HG03520 (cell line): ENCODE measurements around the gene TLE7.
A peak's percentile ranks its signal among the peaks of the same experiment; 100 is the strongest.

Experiments
- ATAC-seq: cut with Tn5 transposase; IDR thresholded peaks from one replicate; pipeline ENCODE4 v1.9.1; 2021; ENCODE audit warnings: mild to moderate bottlenecking, moderate library complexity; ENCODE audit not compliant: unreplicated experiment

The TLE7 gene

GRCh38 chr16:71442051-71442440 lies at the start of gene TLE7:
Gene TLE7 (minus strand): TSS chr16:71442054. CDS start chr16:71433324, 8,730 bp downstream.
- no peak for ATAC-seq

GRCh38 chr16:71491054-71491453 lies 49.2 kb upstream of the TLE7 start:
- ATAC-seq, result no peak

DNA sequence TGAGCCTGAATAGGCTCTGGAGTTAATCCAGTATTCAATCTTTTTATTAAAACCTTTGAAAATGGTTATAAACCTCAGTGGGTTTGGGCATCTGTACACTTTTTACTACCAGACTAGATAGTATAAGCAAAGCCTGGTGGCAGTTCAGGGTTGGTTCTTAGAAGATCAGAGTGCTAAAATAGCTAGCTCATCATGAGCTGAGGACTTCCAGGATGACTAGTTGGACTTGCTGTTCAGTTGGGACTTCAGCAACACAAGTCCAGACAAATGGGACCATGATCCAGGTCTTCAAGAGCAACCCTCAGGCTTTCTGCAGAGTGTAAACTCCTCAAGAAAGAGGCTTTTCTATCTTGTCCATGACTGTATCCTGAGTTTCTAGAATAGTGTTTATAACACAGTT lies 48.5 kb upstream of the TLE7 start:
- ATAC-seq, result no peak

DNA sequence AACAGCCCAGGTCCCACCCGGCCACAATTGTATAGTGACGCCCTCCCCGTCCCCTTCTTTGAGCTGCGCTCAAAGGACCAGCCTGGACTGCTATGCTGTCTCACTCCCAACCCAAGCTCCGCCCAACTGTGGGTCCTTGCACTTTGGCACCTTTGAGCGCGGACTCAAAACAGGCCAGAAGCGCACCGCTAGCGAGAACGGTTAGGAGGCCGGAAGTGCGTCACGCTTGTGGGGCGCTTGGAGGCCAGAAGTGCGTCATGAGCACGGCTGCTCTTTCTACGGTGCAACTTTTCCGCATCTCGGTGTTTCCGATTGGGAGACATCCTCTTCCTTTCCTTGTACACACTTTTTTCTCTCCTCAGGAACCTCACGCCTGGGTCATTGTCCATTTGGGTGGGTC lies 47.3 kb upstream of the TLE7 start, which contains the start of gene ZNF19:
TSS of gene ZNF19 (minus strand) at position 203 of the 400 bp plus-strand sequence. CDS start 7,210 bp downstream, outside the sequence.
- ATAC-seq, result no peak

DNA sequence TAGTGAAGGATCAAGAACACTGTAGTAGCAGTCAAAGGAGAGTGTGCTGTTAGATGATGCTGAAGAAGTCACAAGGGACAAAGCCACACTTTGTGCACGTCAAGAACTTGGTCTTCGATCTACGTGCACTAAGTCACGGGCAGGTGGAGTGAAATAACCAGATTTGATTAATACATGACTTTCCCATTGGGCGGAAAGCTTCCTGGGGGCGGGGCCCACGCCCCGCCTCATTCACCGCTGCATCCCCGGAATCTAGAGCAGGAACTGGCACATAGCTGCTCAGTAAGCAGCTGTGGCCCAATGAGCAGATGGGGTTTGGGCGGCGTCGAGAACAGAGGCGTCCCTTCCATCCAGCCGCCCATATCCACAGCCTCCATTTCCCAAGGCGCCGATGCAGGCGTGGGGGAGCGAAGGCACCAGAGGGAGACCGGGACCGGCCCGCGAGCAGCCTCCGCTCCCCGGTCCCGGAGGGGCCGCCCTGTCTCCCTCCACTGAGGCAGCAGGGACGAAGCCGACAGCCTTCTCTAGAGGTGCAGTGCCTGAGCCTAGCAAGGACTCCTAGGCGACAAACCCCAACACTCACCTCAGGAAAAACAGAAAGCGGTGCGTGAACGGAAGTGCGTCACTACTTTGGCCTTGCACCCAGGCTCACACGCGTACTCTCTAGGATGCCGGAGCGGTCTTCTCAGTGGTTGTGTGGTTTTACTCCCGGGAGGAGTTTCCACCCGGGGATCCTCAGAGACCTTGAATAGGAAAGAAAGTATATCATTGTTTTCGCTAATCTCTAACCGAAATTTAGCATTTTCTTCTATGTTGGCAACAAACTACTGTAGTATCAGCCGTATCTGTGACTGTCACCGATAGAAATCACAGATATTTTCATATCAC lies 42.4 kb upstream of the TLE7 start:
- ATAC-seq, result peak; percentile 85

GRCh38 chr16:71482569-71482968 lies 40.7 kb upstream of the TLE7 start:
- ATAC-seq, result no peak

- no peak for ATAC-seq
Observed at GRCh38 chr16:71480956-71481355, 39.1 kb upstream of the TLE7 start.

- no peak for ATAC-seq
Observed at GRCh38 chr16:71479420-71479819, 37.6 kb upstream of the TLE7 start.

DNA sequence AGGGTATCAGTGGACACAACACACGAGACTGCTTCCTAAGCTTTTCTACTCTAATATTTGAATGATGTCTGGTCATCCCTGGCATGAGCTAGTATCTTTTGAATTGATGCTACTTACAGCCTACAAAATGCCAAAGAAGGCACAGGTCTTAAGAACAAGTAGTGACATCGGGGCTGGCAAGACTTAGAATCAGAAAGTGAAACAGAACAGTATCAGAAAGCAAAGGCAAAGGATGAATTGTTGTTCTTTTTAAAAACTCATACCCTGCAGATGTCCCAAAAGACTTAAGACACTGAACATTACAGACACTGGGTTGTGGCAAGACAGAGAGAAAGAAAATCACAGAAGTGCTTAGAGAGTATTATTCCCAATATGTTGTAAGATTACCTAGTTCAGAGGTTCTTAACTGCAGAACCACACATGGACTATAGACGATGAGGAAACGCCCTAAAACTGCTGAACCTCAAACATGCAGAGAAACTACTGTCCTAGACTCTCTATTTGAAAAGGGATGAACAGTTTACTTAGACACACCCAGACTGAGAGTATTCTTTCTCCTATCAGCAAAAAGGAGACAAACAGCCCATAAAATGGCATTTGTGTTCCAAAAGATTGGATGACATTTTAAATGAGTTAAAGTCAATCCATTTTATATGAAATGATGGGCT lies 34.7 kb upstream of the TLE7 start:
- no peak for ATAC-seq

- no peak for ATAC-seq
Observed at GRCh38 chr16:71474864-71475263, 33.0 kb upstream of the TLE7 start.

GRCh38 chr16:71473891-71474290 lies 32.0 kb upstream of the TLE7 start:
- no peak for ATAC-seq

GRCh38 chr16:71472931-71473330 lies 31.1 kb upstream of the TLE7 start:
- no peak for ATAC-seq

GRCh38 chr16:71472051-71472450 lies 30.2 kb upstream of the TLE7 start:
- ATAC-seq, result no peak

DNA sequence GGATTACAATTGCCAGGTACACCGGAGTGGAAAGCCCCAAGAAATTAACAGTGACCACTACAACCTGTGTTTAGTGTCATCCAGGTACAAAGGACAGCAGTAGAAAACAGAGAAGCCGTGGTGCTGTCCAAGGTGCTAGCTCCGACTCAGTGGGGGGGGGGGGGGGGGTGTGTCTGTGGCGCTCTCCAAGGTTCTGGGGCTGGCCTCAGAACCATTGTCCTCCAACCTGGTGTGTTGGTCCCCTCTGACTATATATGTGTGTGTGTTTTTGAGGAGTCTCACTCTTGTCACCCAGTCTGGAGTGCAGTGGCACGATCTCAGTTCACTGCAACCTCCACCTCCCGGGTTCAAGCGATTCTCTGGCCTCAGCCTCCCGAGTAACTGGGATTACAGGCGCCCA lies 26.0 kb upstream of the TLE7 start:
- ATAC-seq, result no peak

- ATAC-seq, result no peak
Observed at GRCh38 chr16:71464231-71464630, 22.4 kb upstream of the TLE7 start.

DNA sequence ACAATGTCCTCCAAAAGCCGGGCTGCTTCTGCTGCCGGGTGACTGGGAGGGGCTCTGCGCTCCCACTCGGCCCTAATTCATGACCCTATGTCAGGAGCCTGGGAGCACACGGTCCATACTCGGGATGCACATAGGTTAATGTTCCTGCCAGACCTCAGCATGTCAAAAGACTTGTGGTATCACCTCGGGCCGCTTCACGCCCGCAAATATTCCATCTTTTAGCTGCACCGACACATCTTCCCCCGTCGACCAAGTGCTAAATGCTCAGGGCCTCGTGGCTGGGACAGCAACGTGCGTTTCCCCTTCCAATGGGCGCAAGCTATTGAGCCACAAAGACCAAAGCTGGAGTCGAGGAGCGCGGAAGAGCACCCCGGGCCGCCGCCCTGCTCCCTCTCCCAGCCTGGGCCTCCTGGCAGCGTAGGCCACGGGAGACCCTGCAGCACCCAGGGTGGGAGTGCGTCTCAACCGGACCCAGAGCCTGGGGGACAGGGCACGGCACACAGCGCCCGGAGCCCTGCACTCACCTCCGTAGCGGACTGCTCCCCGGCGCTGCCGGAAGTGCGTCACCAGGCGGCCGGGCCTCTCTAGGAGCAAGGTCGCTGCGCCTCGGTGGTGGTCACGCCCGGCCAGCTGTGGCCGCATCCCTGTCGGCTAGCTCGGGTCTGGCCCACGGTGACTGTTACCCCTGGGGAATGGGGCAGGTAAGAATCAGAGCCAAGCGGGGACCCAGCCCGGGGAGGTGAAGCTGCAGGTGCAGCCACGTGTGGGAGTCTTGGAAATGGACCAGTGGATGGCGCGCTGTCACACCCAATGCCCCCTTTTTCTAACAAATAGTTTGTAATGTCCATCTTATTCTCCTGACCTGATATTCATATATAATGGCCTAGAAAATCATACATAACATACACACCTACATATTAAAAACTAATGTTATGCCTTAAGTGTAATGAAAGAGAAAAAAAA lies 20.1 kb upstream of the TLE7 start, which contains the start of gene ZNF23:
TSS of gene ZNF23 (minus strand) at position 562 of the 963 bp plus-strand sequence. CDS start 5,451 bp downstream, outside the sequence.
- peak; percentile 96 for ATAC-seq

DNA sequence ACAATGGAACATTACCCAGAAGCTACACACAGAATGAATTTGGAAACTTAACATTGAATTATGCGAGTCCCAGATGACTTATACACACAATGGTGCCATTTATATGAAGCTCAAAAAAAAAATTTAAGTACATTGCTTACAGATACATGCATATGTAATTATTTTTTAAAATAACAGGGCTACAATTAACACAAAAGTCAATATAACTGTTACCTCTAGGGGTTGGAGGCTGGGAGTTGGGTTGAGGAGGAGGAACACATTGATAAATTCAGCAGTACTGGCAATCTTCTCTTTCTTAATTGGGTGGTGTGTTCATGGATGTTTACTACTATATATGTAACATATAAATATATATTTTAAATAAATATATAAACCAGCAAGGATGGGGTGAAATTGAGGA lies 19.1 kb upstream of the TLE7 start:
- no peak for ATAC-seq

GRCh38 chr16:71460236-71460635 lies 18.4 kb upstream of the TLE7 start:
- no peak for ATAC-seq

DNA sequence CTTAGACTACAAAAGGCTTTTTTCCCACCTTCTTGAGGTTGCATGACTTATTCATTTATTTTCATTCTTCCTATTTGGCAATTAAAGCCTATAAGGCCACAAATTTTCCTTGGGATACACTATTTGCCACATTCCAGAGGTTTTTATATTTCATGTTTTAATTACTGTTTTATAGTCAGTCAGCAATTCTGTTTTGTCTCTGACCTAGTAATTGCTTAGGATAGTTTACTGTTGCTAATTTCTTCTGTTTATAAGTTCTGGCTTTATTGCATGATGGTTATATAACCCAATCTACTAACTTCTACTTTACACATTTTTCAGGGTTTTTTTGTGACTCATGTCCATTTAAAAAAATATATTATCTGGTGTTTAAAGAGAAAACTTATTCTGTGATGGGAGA lies 17.7 kb upstream of the TLE7 start:
- no peak for ATAC-seq

- ATAC-seq, result no peak
Observed at GRCh38 chr16:71456801-71457200, 14.9 kb upstream of the TLE7 start.

DNA sequence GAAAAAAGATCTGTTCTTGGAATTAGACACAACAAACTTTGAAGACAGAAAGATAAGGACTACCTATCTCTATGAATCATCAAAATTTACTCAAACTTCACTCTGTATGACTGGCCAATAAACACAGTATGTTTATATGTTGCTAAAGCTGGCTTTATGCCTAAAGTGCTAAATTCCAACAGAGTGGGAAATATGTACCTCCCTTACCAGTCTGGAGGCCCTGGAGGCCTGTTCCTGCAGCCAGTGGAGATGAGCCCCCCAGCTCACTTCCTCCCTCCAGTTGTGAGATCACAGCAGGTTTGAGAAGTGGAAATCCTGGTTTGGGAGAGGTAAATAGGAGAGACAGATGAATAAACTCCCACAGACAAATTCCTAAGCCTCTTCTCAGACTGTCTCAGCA lies 11.2 kb upstream of the TLE7 start:
- ATAC-seq, result no peak
